HEK293 (cell line): Measurements from ENCODE around the gene REV3L.

Source experiments
- CTCF ChIA-PET: fragments of 350-600 bp; formaldehyde crosslinking; extraction: SDS; loops from one replicate; lab custom pipeline; 2021; ENCODE audit warnings: antibody characterized with exemption; lab: Yijun Ruan, JAX
- POLR2A ChIA-PET: fragments of 300-600 bp; formaldehyde crosslinking; extraction: SDS; loops from one replicate; lab custom pipeline; 2020; ENCODE audit warnings: antibody characterized with exemption, inconsistent platforms; lab: Yijun Ruan, JAX
- H3K27ac ChIP-seq: fragments of 200-500 bp; sonication (Bioruptor generic); 2 replicates; pipeline ENCODE4 v1.5.1; 2014; ENCODE audit warnings: low read depth, low read length, control low read depth, inconsistent platforms; ENCODE audit errors: extremely low read depth
- H3K36me3 ChIP-seq, 2 experiments: fragments of 200-500 bp in 1 of 2; sonication (Bioruptor generic) in 1 of 2; 1 replicate in 1 of 2; 2 replicates in 1 of 2; pipeline ENCODE4 v1.5.1; 2014 to 2017; ENCODE audit warnings: inconsistent platforms in 2 of 2, low read length in 2 of 2; ENCODE audit not compliant: control insufficient read depth in 2 of 2, insufficient read depth in 1 of 2
- H3K4me1 ChIP-seq: fragments of 200-500 bp; sonication (Bioruptor generic); 2 replicates; pipeline ENCODE4 v1.5.1; 2014; ENCODE audit warnings: mild to moderate bottlenecking, low read length, inconsistent platforms; ENCODE audit not compliant: control insufficient read depth, insufficient read depth
- H3K4me3 ChIP-seq: 2 replicates; pipeline ENCODE4 v1.5.1; 2011; ENCODE audit warnings: low read depth, mild to moderate bottlenecking, control low read depth, low read length, moderate library complexity
- H3K9me3 ChIP-seq: fragments of 200-500 bp; sonication (Bioruptor generic); 2 replicates; pipeline ENCODE4 v1.5.1; 2014; ENCODE audit warnings: low read depth, low read length, inconsistent platforms; ENCODE audit not compliant: control insufficient read depth, insufficient read depth
- GLIS2 ChIP-seq: fragments of 450-650 bp; formaldehyde crosslinking; IDR thresholded peaks from 2 replicates; pipeline ENCODE4 v1.5.1; 2016; ENCODE audit warnings: missing biosample characterization, missing genetic modification characterization
- PRDM1 ChIP-seq: fragments of 450-650 bp; formaldehyde crosslinking; IDR thresholded peaks from 2 replicates; pipeline ENCODE4; 2016; ENCODE audit warnings: missing biosample characterization, missing genetic modification characterization
- WT1 ChIP-seq: fragments of 450-650 bp; formaldehyde crosslinking; IDR thresholded peaks from 2 replicates; pipeline ENCODE4 v1.5.1; 2016; ENCODE audit warnings: missing biosample characterization, missing genetic modification characterization
- ZNF132 ChIP-seq: fragments of 450-650 bp; formaldehyde crosslinking; IDR thresholded peaks from 2 replicates; pipeline ENCODE4 v1.5.1; 2017; ENCODE audit warnings: missing biosample characterization, missing genetic modification characterization, borderline replicate concordance
- ZNF221 ChIP-seq: fragments of 450-650 bp; formaldehyde crosslinking; IDR thresholded peaks from 2 replicates; pipeline ENCODE4 v1.5.1; 2017; ENCODE audit warnings: missing biosample characterization, missing genetic modification characterization, borderline replicate concordance
- ZNF223 ChIP-seq: fragments of 450-650 bp; formaldehyde crosslinking; IDR thresholded peaks from 2 replicates; pipeline ENCODE4 v1.5.1; 2016; ENCODE audit warnings: missing biosample characterization, missing genetic modification characterization
- ZNF239 ChIP-seq: fragments of 450-650 bp; formaldehyde crosslinking; IDR thresholded peaks from 2 replicates; pipeline ENCODE4 v1.5.1; 2016; ENCODE audit warnings: missing biosample characterization, missing genetic modification characterization
- ZNF514 ChIP-seq: fragments of 450-650 bp; formaldehyde crosslinking; IDR thresholded peaks from 2 replicates; pipeline ENCODE4 v1.5.1; 2016; ENCODE audit warnings: missing biosample characterization, missing genetic modification characterization
- ZNF544 ChIP-seq: fragments of 450-650 bp; formaldehyde crosslinking; IDR thresholded peaks from 2 replicates; pipeline ENCODE4 v1.5.0; 2017; ENCODE audit warnings: missing biosample characterization, missing genetic modification characterization
- ZNF596 ChIP-seq: fragments of 450-650 bp; IDR thresholded peaks from 2 replicates; pipeline ENCODE4 v1.5.0; 2018; ENCODE audit warnings: missing biosample characterization, mild to moderate bottlenecking, missing genetic modification characterization, moderate library complexity
- ZNF621 ChIP-seq: fragments of 450-650 bp; formaldehyde crosslinking; IDR thresholded peaks from 2 replicates; pipeline ENCODE4 v1.5.1; 2017; ENCODE audit warnings: missing biosample characterization, missing genetic modification characterization
- ZNF785 ChIP-seq: fragments of 450-650 bp; formaldehyde crosslinking; IDR thresholded peaks from 2 replicates; pipeline ENCODE4 v1.5.1; 2016; ENCODE audit warnings: missing biosample characterization, missing genetic modification characterization
- ZNF792 ChIP-seq: fragments of 450-650 bp; formaldehyde crosslinking; IDR thresholded peaks from 2 replicates; pipeline ENCODE4 v1.5.1; 2016; ENCODE audit warnings: missing biosample characterization, missing genetic modification characterization
- TF ChIP-seq, protein P1 (sequence below): fragments of 450-650 bp; formaldehyde crosslinking; IDR thresholded peaks from 2 replicates; pipeline ENCODE4 v1.5.1; 2017; ENCODE audit warnings: missing biosample characterization, mild to moderate bottlenecking, missing genetic modification characterization, moderate library complexity
- TF ChIP-seq, protein P2 (sequence below): fragments of 450-650 bp; formaldehyde crosslinking; IDR thresholded peaks from 2 replicates; pipeline ENCODE4 v1.5.1; 2017; ENCODE audit warnings: missing biosample characterization, missing genetic modification characterization
- TF ChIP-seq, protein P3 (sequence below): fragments of 450-650 bp; formaldehyde crosslinking; IDR thresholded peaks from 2 replicates; pipeline ENCODE4 v1.5.1; 2016; ENCODE audit warnings: missing biosample characterization, missing genetic modification characterization

REV3L gene

DNA sequence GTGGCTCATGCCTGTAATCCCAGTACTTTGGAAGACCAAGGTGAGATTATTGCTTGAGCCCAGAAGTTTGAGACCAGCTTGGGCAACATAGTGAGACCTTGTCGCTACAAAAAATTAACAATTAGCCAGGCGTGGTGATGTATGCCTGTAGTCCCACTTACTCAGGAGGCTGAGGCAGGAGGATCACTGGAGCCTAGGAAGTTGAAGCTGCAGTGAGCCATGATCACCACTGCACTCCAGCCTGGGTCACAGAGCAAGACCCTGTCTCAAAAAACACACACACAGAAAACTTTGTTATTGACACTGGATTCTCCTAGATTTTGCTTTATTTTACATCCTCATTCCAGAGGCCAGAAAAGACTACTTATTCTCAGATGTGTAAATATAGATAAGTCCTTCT is 9.5 kb upstream of the REV3L start (continued):
- no peak for TF ChIP-seq ZNF792 (tag by site-specific recombination)
- TF ChIP-seq ZNF223: no peak
- no peak for TF ChIP-seq ZNF785

DNA sequence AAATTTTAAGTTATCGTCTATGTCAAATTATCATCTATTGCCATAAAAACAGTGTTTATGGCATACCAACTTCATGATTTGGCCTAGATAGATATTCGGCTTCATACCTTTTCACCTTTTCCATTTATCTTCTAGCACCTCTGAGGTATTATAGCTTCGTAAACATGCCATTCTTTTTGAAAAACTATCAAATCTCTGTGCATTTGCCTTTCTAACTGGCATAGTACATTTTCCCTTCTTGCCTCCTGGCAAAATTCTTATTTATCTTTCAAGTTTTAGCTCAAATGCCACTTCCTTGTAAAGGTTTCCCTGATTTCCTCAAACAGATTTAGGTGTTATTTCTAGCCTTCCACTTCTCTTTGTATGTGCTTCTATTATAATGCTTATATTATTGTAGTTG is 7.0 kb upstream of the REV3L start:
- CTCF ChIA-PET: interaction anchor here (0.6 kb wide), 3 partner anchors 66 to 744 kb away, joined by 3 read pairs; no protein-coding TSS in a partner anchor

DNA sequence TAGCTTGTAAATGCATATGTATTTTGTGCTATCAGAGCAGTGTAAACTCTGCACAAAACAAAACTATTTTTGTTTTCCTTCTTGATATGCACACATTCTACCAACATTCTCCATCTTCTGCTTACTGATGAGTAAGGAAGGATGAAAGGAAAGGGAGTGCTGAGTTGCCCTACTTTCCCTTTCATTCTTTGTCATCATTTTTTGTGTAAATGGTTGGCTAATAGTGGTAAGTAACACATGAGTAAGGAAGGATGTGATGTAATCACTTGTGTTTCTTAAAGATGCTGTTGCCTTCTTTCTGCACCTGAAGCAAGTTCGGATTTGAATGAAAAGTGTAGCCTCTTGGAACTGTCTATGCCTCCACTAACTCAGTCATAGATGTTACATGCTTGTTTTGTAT is 4.6 kb upstream of the REV3L start:
- Histone ChIP-seq H3K36me3 (peaks cover 0 to 21% of the 10 kb centered on the region in 2 experiments; a peak in 1 of 3 replicates), H3K4me3 (no peak overlapping the region), H3K27ac (no peak overlapping the region)
- POLR2A ChIA-PET: no interaction called here
- CTCF ChIA-PET: interaction anchor here (0.5 to 1.0 kb wide), 4 partner anchors 9 to 557 kb away, joined by 3 to 4 read pairs (median 4); no protein-coding TSS in a partner anchor
- no peak for TF ChIP-seq ZNF132
- TF ChIP-seq, protein P1, sequence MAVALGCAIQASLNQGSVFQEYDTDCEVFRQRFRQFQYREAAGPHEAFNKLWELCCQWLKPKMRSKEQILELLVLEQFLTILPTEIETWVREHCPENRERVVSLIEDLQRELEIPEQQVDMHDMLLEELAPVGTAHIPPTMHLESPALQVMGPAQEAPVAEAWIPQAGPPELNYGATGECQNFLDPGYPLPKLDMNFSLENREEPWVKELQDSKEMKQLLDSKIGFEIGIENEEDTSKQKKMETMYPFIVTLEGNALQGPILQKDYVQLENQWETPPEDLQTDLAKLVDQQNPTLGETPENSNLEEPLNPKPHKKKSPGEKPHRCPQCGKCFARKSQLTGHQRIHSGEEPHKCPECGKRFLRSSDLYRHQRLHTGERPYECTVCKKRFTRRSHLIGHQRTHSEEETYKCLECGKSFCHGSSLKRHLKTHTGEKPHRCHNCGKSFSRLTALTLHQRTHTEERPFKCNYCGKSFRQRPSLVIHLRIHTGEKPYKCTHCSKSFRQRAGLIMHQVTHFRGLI (tag by site-specific recombination): no peak
- TF ChIP-seq ZNF514 (tag by site-specific recombination): no peak
- no peak for TF ChIP-seq ZNF596 (tag by site-specific recombination)
- no peak for TF ChIP-seq WT1 (tag by site-specific recombination)
- TF ChIP-seq GLIS2: no peak
- TF ChIP-seq PRDM1 (tag by site-specific recombination): peak; percentile 76
- no peak for TF ChIP-seq ZNF544 (tag by site-specific recombination)
- TF ChIP-seq, all 188 proteins: peak for 1
- H3K4me1 ChIP-seq: no peaks in the 10 kb centered on the region
- no peaks in the 10 kb centered on the region for H3K9me3 ChIP-seq

More for the DNA sequence above, 7.0 kb upstream of the REV3L start:
- Histone ChIP-seq H3K36me3 (peaks cover 0 to 21% of the 10 kb centered on the region in 2 experiments; a peak in 1 of 3 replicates), H3K27ac (no peak overlapping the region), H3K9me3 (no peaks in the 10 kb centered on the region), H3K4me3 (no peak overlapping the region), H3K4me1 (no peaks in the 10 kb centered on the region)
- no peak for TF ChIP-seq ZNF239 (tag by site-specific recombination)
- TF ChIP-seq, protein P2, sequence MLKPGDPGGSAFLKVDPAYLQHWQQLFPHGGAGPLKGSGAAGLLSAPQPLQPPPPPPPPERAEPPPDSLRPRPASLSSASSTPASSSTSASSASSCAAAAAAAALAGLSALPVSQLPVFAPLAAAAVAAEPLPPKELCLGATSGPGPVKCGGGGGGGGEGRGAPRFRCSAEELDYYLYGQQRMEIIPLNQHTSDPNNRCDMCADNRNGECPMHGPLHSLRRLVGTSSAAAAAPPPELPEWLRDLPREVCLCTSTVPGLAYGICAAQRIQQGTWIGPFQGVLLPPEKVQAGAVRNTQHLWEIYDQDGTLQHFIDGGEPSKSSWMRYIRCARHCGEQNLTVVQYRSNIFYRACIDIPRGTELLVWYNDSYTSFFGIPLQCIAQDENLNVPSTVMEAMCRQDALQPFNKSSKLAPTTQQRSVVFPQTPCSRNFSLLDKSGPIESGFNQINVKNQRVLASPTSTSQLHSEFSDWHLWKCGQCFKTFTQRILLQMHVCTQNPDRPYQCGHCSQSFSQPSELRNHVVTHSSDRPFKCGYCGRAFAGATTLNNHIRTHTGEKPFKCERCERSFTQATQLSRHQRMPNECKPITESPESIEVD: peak; percentile 68
- POLR2A ChIA-PET: no interaction called here

DNA sequence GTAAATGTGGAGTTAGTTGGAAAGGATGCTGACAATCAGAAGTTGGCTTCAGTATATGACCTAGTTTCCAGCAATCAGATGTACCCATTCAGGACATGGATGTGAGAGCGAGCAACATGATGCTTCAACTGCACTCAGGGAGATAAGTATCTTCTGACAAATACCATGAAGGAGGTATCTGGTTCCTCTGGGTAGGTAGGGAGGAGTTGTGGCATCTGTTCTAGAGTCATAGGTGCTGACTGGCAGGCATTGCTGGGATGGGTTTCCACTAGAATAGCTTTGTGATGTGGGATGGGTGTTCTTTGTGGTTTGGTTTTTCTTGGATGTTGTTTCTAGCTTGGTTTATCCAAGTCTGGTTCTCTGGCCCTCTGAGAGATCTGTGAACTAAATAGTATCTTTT is 3.9 kb upstream of the REV3L start:
- H3K4me1 ChIP-seq: no peaks in the 10 kb centered on the region
- CTCF ChIA-PET: interaction anchor here (0.5 to 1.0 kb wide), 6 partner anchors 8 to 216 kb away, joined by 3 to 4 read pairs (median 4); no protein-coding TSS in a partner anchor
- POLR2A ChIA-PET: interaction anchor here (0.6 kb wide), 1 partner anchor 496 kb away, joined by 4 read pairs; no protein-coding TSS in a partner anchor
- no peaks in the 10 kb centered on the region for H3K9me3 ChIP-seq
- H3K27ac ChIP-seq: no peak overlapping the region
- TF ChIP-seq, protein P3, sequence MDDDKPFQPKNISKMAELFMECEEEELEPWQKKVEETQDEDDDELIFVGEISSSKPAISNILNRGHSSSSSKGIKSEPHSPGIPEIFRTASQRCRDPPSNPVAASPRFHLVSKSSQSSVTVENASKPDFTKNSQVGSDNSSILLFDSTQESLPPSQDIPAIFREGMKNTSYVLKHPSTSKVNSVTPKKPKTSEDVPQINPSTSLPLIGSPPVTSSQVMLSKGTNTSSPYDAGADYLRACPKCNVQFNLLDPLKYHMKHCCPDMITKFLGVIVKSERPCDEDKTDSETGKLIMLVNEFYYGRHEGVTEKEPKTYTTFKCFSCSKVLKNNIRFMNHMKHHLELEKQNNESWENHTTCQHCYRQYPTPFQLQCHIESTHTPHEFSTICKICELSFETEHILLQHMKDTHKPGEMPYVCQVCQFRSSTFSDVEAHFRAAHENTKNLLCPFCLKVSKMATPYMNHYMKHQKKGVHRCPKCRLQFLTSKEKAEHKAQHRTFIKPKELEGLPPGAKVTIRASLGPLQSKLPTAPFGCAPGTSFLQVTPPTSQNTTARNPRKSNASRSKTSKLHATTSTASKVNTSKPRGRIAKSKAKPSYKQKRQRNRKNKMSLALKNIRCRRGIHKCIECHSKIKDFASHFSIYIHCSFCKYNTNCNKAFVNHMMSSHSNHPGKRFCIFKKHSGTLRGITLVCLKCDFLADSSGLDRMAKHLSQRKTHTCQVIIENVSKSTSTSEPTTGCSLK: no peak
- TF ChIP-seq ZNF621 (tag by site-specific recombination): no peak
- TF ChIP-seq ZNF221 (tag by site-specific recombination): no peak
- H3K36me3 ChIP-seq: peaks cover 0 to 21% of the 10 kb centered on the region in 2 experiments; a peak in 1 of 3 replicates
- H3K4me3 ChIP-seq: no peak overlapping the region
